ENCODE results near the gene GATM.

DNA sequence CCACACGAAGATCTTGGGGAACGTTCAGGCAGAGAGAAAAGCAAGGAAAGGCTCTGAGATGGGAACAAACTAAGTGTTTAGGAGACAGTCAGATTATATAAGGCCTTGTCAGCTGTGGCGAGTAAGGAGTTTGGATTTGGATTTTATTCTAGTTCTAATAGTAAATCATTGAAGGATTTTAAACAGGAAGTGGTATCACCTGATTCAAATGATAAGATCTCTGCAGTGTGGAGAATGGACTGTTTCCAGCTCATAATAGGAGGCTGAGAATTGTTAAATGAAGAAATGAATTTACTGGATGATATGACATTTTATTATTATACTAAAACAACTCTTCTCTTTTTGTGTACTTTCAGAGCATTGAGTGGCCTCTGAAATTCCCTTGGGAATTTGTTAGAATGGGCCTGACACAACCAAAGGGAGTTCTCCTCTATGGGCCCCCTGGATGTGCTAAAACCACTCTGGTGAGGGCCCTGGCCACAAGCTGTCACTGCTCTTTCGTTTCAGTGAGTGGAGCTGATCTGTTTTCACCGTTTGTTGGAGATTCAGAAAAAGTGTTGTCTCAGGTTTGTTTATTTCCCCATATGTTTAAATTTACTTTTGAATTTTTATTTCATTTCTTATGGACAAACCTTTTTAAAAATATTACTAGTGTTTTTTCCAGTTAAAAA is 36.0 kb upstream of the GATM start:
- TF ChIP-seq, protein P1, sequence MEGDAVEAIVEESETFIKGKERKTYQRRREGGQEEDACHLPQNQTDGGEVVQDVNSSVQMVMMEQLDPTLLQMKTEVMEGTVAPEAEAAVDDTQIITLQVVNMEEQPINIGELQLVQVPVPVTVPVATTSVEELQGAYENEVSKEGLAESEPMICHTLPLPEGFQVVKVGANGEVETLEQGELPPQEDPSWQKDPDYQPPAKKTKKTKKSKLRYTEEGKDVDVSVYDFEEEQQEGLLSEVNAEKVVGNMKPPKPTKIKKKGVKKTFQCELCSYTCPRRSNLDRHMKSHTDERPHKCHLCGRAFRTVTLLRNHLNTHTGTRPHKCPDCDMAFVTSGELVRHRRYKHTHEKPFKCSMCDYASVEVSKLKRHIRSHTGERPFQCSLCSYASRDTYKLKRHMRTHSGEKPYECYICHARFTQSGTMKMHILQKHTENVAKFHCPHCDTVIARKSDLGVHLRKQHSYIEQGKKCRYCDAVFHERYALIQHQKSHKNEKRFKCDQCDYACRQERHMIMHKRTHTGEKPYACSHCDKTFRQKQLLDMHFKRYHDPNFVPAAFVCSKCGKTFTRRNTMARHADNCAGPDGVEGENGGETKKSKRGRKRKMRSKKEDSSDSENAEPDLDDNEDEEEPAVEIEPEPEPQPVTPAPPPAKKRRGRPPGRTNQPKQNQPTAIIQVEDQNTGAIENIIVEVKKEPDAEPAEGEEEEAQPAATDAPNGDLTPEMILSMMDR (conservative IDR thresholded peaks at IDR 0.05 in 1 of 2, IDR thresholded peaks at IDR 0.05 in 1 of 2; ENCODE audit: low read depth in 1 of 2, low read length in 2 of 2) = no peak
- TF ChIP-seq EZH2 (IDR thresholded peaks at IDR 0.05; ENCODE audit: low read length, missing control alignments) = no peak
